GM18498 (cell line): ENCODE results near the gene CHD6.

Experiments
- ATAC-seq: cut with Tn5 transposase; IDR thresholded peaks from one replicate; pipeline ENCODE4 v1.9.1; 2021; ENCODE audit warnings: mild to moderate bottlenecking, moderate library complexity; ENCODE audit not compliant: unreplicated experiment

The CHD6 gene

GRCh38 chr20:41587523-41587922, 30.7 kb downstream of the CHD6 start:
- ATAC-seq = no peak

DNA sequence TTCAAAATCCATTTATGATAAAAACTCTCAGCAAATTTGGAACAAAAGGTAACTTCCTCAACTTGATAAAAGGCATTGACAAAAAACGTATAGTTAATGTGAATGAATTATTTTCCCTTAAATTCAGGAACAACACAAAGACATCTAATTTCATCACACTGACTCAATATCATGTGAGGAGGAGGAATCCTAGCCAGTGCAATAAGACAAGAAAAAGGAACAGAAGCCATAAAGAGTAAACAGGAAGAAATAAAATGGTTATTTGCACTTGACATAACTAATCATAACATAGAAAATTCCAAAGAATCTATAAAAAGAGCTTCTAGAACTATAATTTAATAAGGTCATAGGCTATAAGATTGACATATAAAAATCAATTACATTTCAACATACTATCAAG, 31.4 kb downstream of the CHD6 start:
- no peak for ATAC-seq

GRCh38 chr20:41580350-41580749, 37.8 kb downstream of the CHD6 start:
- no peak for ATAC-seq

DNA sequence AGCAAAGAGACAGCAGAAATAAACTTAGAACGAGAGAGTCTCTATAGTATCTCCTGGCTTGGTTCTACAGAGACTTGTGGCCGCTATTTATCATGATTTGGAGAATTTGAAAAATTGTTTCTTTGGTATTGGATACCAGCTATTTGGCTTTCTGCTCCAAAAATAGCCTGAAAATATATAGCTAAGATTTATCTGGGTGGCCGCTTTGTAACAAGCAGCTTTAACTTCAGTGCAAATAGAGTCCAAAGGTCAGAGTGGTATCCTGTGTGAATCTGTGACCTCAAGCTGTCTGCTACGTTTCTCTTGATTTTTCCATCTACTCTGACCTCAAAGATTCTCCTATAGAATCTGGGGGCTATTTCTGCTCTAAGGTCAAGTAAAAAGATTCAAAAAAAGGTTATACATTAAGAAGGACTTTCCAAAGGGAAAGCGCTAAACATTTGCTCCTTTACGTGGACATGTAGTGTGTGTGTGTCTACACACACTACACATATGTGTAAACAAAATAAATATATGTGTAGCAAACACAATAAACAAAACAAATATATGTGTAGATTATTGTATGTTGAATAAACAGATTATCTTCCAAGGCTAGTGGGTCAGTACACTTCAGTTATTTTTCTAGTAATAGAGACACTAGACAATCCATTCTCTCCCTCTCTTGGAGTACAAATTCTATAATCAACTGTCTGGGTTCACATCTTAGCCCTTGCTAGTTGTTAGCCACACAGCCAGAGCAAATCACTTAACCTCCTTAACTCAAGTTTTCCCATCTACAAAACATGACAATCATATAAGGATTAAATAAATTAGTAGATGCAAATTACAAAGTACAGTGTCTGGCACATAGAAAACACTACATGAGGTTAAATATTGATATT, 40.8 kb downstream of the CHD6 start:
- ATAC-seq = peak; percentile 61

DNA sequence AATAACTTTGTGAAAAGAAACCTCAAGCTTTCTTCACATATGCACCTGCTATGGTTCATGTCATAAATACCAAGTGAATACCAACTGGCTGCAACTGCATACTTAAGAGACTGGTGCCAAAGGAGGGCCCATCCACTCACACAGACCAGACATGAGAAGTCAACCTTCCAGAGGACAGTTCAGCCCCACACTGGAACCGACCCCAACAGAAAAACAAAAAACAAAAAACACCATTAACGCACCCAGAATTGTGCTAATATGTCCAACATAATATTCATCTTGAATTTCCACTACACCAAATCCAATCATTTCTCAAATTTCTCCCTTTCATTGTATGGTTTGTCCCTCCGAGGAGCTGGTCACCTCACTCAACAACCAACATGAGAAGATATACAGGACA, 42.8 kb downstream of the CHD6 start:
- ATAC-seq = no peak

DNA sequence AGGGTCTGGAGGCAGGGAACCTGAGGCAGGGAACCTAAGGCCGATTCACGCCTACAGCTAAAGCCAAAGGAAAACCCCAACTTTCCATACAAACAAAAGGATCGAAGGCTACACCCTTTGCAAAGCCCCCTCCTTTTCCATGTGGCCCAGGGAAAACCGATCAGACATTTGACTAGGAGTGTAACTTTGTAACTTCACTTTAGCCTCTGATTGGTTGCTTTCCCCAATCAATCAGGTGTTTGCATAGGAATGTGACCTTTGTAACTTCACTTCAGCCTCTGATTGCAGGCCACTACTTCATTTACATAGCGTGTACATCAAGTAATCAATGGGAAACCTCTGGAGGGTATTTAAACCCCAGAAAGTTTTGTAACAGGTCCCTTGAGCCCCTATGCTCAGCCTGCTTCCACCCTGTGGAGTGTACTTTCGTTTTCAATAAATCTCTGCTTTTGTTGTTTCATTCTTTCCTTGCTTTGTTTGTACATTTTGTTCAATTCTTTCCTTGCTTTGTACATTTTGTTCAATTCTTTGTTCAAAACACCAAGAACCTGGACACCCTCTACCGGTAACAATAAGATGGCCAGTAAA, 43.3 kb downstream of the CHD6 start:
- no peak for ATAC-seq

DNA sequence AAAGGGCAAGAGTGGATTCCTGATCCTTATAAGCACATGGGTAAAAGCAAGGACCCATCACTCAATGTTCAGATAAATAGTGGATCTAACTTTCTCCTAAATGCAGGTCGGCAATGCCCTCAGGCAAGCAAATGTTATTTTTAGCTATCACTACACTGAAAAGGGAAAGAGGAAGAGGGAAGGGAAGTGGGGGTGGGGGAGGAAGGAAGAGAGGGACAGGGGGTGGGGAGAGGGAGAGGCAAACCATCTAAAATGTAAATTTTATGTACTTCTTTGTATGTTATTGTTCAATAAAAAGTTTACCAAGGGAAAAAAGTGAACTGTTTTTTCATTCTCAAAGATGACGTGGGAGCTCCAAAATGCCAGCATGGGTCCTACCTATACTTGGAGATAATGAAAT, 44.2 kb downstream of the CHD6 start:
- no peak for ATAC-seq

- no peak for ATAC-seq
These were observed 46.1 kb downstream of the CHD6 start for GRCh38 chr20:41572010-41572572.

DNA sequence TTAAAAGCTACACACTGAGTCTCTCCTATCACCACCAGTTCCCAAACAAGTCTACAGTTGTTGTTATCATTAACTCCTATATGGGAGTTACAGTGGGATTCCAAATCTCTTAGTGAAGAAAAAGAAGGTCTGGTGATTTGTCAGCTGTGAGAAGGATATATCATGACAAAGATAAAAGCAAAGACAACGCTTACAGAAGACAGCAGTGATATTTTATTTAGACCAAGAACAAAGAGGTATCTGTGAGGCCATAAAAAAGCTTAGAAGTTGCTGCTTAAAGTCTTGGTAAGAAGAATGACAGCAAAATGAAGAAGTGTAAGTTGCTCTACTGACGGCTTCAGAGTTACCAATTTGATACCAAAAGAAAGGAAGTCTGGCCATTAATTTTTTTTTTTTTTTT, 47.2 kb downstream of the CHD6 start:
- no peak for ATAC-seq

GRCh38 chr20:41570557-41570956, 47.6 kb downstream of the CHD6 start:
- ATAC-seq = no peak

DNA sequence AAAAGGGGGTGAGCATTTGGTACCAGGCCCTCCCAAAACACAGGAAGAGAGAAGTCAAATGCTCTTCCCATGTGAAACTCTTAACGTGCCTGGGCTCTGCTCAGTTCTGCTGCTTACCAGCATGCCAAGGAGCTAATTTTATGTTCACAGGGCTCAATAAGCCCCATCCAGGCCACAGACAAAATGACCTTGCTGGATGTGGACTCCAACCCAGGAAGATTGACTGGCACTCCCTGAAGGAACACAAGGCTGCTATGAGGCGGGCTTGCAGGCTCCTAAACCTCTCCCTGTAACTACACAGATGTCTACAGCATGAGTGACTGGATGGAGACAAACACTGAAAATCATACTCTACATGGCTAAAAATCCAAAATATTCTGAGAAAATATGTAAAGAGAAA, 50.6 kb downstream of the CHD6 start:
- no peak for ATAC-seq

- no peak for ATAC-seq
These were observed 51.2 kb downstream of the CHD6 start for GRCh38 chr20:41566896-41567527.

- ATAC-seq = no peak
These were observed 55.1 kb downstream of the CHD6 start for GRCh38 chr20:41563087-41563486.

- ATAC-seq = no peak
These were observed 57.2 kb downstream of the CHD6 start for GRCh38 chr20:41560970-41561369.

DNA sequence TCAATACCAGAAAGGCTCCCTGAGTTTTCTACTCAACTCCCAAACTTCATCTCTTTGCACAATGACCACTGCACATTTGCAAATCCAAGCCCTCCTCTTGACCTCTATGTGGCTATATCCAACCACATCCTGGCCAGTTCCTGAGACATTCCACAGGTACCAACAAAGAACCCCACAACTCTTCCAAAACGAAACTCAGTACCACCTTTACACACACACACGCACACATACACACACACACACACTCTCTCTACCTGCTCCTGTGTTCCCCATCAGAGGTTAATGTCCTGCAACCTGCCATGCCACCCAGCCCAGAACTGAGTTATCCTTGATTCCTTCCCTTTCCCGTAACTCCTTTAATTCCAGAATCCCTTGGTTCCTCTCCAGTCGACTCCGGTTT, 58.5 kb downstream of the CHD6 start:
- ATAC-seq = no peak

GRCh38 chr20:41553142-41553879, 64.9 kb downstream of the CHD6 start:
- no peak for ATAC-seq

GRCh38 chr20:41552295-41553068, 65.7 kb downstream of the CHD6 start:
- ATAC-seq = no peak

DNA sequence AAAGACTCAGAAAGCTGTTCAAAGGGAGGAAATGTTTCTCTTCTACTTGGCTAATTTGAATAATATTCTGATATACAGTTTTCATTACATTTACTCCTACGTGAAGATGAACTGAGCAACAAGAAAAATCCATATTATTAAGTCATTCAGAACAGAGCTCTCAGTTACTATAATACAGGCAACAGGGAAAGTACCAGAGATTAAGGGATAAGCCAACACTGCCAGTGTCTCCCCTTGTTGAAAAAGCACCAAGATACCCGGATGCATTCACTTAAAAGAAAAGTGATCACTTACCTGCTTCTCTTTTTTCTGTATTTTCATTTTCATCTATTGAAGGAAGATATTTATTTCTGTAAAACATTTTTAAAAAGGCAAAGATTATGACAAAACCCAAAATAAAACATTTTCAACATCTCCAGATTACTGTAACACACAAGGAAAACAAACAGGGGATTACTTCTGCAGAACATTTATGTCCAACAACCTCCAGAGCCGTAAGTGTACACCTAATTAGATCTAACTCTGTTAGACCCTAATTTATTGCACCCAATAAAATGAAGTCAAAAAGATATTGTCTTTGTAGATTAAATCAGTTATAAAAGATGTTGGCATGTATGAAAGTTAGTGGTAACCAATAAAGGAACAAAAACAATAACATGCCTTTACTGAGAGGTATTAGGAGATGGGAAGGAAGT, 67.0 kb downstream of the CHD6 start:
- no peak for ATAC-seq

GRCh38 chr20:41547221-41547620, 71.0 kb downstream of the CHD6 start:
- ATAC-seq = no peak

DNA sequence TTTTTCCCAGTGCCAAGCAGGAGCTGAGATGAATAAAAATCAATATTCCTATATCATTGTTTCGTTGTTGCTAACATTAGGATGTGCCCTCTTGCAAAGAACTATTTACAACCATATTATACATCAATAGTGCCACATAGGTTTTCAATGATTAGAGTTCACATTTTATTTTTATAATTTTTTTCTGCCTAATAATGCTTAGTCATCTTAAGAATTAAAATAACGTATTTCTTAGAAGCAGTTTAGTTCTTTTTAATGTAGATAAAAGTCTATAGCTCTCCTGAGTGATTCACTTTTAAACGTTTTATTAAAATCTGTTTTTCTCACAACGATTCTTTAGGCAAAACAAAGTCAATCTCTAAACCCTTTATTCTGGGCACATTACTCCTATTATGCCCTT, 71.6 kb downstream of the CHD6 start:
- no peak for ATAC-seq
